Panc1 (cell line): Measurements from ENCODE around the gene NELL2. TPM values are rescaled to one million over a fixed set of nuclear protein-coding genes. Genes with fewer than 3 reads are reported as not detected.

Source experiments
- ATAC-seq: fragments of 200-7000 bp; cut with Tn5 transposase; 2 replicates; pipeline ENCODE4 v1.9.1; 2020; ENCODE audit warnings: mild to moderate bottlenecking, moderate library complexity
- BruUV-seq: library from RNA; stranded (reverse); fragments of 400-500 nt; replicated peaks from 2 replicates; lab custom pipeline; 2021; lab: Mats Ljungman, UMichigan
- CTCF ChIA-PET: fragments of 300-600 bp; sonication (Branson Sonifier 250); formaldehyde crosslinking; loops from one replicate; lab custom pipeline; 2022; ENCODE audit warnings: antibody characterized with exemption; lab: Charles Lee
- POLR2A ChIA-PET: fragments of 300-600 bp; sonication (Branson Sonifier 250); formaldehyde crosslinking; loops from one replicate; lab custom pipeline; 2022; ENCODE audit warnings: antibody characterized with exemption; lab: Charles Lee
- DNase-seq: peaks from one replicate; pipeline ENCODE4 v3.0.0-alpha.2; 2010; ENCODE audit warnings: low read depth, low spot score
- H3K27ac ChIP-seq: 2 replicates; pipeline ENCODE4 v1.5.1; 2011; ENCODE audit warnings: mild to moderate bottlenecking, low read length, inconsistent platforms
- H3K27me3 ChIP-seq: fragments of 200-500 bp; sonication (Bioruptor generic); 2 replicates; pipeline ENCODE4 v1.6.0; 2014; ENCODE audit warnings: low read length, inconsistent platforms; ENCODE audit not compliant: control insufficient read depth, insufficient read depth
- H3K36me3 ChIP-seq: fragments of 200-500 bp; sonication (Bioruptor generic); 2 replicates; pipeline ENCODE4 v1.5.1; 2014; ENCODE audit warnings: inconsistent platforms, mild to moderate bottlenecking, low read length, moderate library complexity; ENCODE audit not compliant: control insufficient read depth, insufficient read depth
- H3K4me1 ChIP-seq: 2 replicates; pipeline ENCODE4 v1.5.1; 2011; ENCODE audit warnings: inconsistent platforms, mild to moderate bottlenecking, low read length, moderate library complexity; ENCODE audit not compliant: control insufficient read depth, insufficient read depth
- H3K4me3 ChIP-seq, 2 experiments: 2 replicates each; pipeline ENCODE4 v1.5.1; 2011 to 2012; ENCODE audit warnings: low read depth in 2 of 2, low read length in 2 of 2, mild to moderate bottlenecking in 2 of 2, inconsistent platforms in 1 of 2, moderate library complexity in 1 of 2
- H3K9me3 ChIP-seq: fragments of 200-500 bp; sonication (Bioruptor generic); 2 replicates; pipeline ENCODE4 v1.5.1; 2014; ENCODE audit warnings: low read depth, mild to moderate bottlenecking, inconsistent platforms, low read length, moderate library complexity; ENCODE audit not compliant: control insufficient read depth, insufficient read depth
- POLR2AphosphoS5 ChIP-seq: IDR thresholded peaks from 2 replicates; pipeline ENCODE4 v1.6.1; 2012; ENCODE audit warnings: mild to moderate bottlenecking, low read depth, low read length, moderate library complexity
- SIN3A ChIP-seq: IDR thresholded peaks from 2 replicates; pipeline ENCODE4 v1.6.1; 2012; ENCODE audit warnings: low read depth, mild to moderate bottlenecking, low read length, moderate library complexity, borderline replicate concordance; ENCODE audit not compliant: insufficient read depth
- TCF7L2 ChIP-seq: IDR thresholded peaks from 2 replicates; pipeline ENCODE4 v1.6.1; 2011; ENCODE audit warnings: mild to moderate bottlenecking, low read depth, low read length, inconsistent platforms
- in situ Hi-C: cut with HindIII; loops from 2 replicates; pipeline ENCODE4 v1.10.0; 2016; ENCODE audit warnings: low sequenced_read_pairs, low pct_unique_long_range_greater_than_20kb
- intact Hi-C: fragments of 100-400 bp; cut with micrococcal nuclease; formaldehyde crosslinking; loops from one replicate; pipeline ENCODE4 v1.10.0; 2022; ENCODE audit not compliant: unreplicated experiment
- total RNA-seq: library from RNA; stranded (reverse); gene quantifications from one replicate; pipeline ENCODE4 v1.2.1, GENCODE V29; 2021; ENCODE audit not compliant: unreplicated experiment
- TF ChIP-seq, protein P1 (sequence below): fragments of 450-650 bp; IDR thresholded peaks from 2 replicates; pipeline ENCODE4 v1.5.1; 2017; ENCODE audit warnings: mild to moderate bottlenecking
- TF ChIP-seq, protein P2 (sequence below), 2 experiments: IDR thresholded peaks; 2 replicates each; pipeline ENCODE4 v1.6.1; 2011 to 2012; ENCODE audit warnings: low read depth in 2 of 2, control low read depth in 1 of 2, low read length in 1 of 2, mild to moderate bottlenecking in 1 of 2, moderate library complexity in 1 of 2; ENCODE audit not compliant: insufficient read depth in 1 of 2

The NELL2 gene
- total RNA-seq, 1 experiment from 2014 or later = 0.28 TPM

DNA sequence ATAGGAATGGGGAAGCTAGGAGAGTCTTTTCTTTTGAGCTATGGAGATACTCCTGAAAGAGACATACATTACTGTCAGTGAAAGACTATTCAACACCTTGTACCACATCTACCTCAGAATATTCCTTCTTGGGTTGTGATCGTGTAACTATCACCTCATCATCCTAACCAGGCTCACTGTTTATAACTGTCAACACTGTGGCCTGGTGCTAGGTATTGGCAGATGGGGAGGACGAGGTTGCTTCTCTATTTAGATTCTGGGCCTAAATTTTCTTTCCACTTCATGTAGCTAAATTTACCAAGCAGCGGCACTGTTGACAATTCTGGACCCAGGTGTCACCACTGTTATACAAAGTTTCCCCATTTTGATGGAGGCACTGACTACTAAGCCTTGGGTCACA lies 354.4 kb downstream of the NELL2 start:
- Histone ChIP-seq H3K4me3 (no peak overlapping the region), H3K4me1 (no peaks in the 10 kb centered on the region), H3K9me3 (no peaks in the 10 kb centered on the region), H3K36me3 (no peaks in the 10 kb centered on the region), H3K27me3 (no peaks in the 10 kb centered on the region), H3K27ac (no peak overlapping the region)
- ChIA-PET POLR2A (no interaction called here), CTCF (no interaction called here)
- ATAC-seq = no peak
- DNase-seq = no peak
- no TSS peak for BruUV-seq
- TF ChIP-seq POLR2AphosphoS5 (no peak), SIN3A (no peak), TCF7L2 (no peak)
- TF ChIP-seq, protein P1, sequence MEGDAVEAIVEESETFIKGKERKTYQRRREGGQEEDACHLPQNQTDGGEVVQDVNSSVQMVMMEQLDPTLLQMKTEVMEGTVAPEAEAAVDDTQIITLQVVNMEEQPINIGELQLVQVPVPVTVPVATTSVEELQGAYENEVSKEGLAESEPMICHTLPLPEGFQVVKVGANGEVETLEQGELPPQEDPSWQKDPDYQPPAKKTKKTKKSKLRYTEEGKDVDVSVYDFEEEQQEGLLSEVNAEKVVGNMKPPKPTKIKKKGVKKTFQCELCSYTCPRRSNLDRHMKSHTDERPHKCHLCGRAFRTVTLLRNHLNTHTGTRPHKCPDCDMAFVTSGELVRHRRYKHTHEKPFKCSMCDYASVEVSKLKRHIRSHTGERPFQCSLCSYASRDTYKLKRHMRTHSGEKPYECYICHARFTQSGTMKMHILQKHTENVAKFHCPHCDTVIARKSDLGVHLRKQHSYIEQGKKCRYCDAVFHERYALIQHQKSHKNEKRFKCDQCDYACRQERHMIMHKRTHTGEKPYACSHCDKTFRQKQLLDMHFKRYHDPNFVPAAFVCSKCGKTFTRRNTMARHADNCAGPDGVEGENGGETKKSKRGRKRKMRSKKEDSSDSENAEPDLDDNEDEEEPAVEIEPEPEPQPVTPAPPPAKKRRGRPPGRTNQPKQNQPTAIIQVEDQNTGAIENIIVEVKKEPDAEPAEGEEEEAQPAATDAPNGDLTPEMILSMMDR = no peak
- TF ChIP-seq, protein P2, sequence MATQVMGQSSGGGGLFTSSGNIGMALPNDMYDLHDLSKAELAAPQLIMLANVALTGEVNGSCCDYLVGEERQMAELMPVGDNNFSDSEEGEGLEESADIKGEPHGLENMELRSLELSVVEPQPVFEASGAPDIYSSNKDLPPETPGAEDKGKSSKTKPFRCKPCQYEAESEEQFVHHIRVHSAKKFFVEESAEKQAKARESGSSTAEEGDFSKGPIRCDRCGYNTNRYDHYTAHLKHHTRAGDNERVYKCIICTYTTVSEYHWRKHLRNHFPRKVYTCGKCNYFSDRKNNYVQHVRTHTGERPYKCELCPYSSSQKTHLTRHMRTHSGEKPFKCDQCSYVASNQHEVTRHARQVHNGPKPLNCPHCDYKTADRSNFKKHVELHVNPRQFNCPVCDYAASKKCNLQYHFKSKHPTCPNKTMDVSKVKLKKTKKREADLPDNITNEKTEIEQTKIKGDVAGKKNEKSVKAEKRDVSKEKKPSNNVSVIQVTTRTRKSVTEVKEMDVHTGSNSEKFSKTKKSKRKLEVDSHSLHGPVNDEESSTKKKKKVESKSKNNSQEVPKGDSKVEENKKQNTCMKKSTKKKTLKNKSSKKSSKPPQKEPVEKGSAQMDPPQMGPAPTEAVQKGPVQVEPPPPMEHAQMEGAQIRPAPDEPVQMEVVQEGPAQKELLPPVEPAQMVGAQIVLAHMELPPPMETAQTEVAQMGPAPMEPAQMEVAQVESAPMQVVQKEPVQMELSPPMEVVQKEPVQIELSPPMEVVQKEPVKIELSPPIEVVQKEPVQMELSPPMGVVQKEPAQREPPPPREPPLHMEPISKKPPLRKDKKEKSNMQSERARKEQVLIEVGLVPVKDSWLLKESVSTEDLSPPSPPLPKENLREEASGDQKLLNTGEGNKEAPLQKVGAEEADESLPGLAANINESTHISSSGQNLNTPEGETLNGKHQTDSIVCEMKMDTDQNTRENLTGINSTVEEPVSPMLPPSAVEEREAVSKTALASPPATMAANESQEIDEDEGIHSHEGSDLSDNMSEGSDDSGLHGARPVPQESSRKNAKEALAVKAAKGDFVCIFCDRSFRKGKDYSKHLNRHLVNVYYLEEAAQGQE (IDR thresholded peaks at IDR 0.05; ENCODE audit: insufficient read depth in 1 of 2, low read depth in 2 of 2, low read length in 1 of 2) = no peak
- in situ Hi-C loops (no loop called here), intact Hi-C loops (no loop called here)

GRCh38 chr12:44519931-44520330 lies 356.2 kb downstream of the NELL2 start:
- CTCF ChIA-PET = no interaction called here

More at GRCh38 chr12:44519931-44520330, 356.2 kb downstream of the NELL2 start:
- intact Hi-C loops (no loop called here), in situ Hi-C loops (no loop called here)
- Histone ChIP-seq H3K27me3 (no peaks in the 10 kb centered on the region), H3K9me3 (no peaks in the 10 kb centered on the region), H3K36me3 (no peaks in the 10 kb centered on the region), H3K4me1 (no peaks in the 10 kb centered on the region), H3K4me3 (no peak overlapping the region), H3K27ac (no peak overlapping the region)
- ATAC-seq (no peak), DNase-seq (no peak)
- no TSS peak for BruUV-seq
- POLR2A ChIA-PET = interaction anchor here (0.7 kb wide), 1 partner anchor 63 kb away, joined by 5 read pairs; no protein-coding TSS in a partner anchor
- TF ChIP-seq, protein P2 (IDR thresholded peaks at IDR 0.05; ENCODE audit: insufficient read depth in 1 of 2, low read depth in 2 of 2, low read length in 1 of 2) = no peak
- TF ChIP-seq TCF7L2 = no peak
- TF ChIP-seq, protein P1 = no peak
- no peak for TF ChIP-seq SIN3A
- TF ChIP-seq POLR2AphosphoS5 = no peak
